Endothelial cell (in vitro differentiated cells): ENCODE measurements around the gene TAS2R8. TPM values are rescaled to one million over a fixed set of nuclear protein-coding genes. Genes with fewer than 3 reads are reported as not detected.
A peak's percentile ranks its signal among the peaks of the same experiment; 100 is the strongest.
"Not testable (repeated sequence)": the region's sequence is repeated elsewhere in the genome, so short reads cannot be mapped to it uniquely, and the experiment has no call there.

Experiments used
- DNase-seq: peaks from one replicate; pipeline ENCODE4 v3.0.0; 2021; ENCODE audit warnings: low spot score
- H3K27ac Mint-ChIP-seq: one replicate; pipeline ENCODE4 v1.8.0; 2021; ENCODE audit warnings: mixed read lengths, inconsistent platforms; ENCODE audit not compliant: unreplicated experiment
- H3K27me3 Mint-ChIP-seq: one replicate; pipeline ENCODE4 v1.8.0; 2021; ENCODE audit warnings: mild to moderate bottlenecking, moderate library complexity, mixed read lengths, inconsistent platforms; ENCODE audit not compliant: unreplicated experiment
- H3K36me3 Mint-ChIP-seq: one replicate; pipeline ENCODE4 v1.8.0; 2021; ENCODE audit warnings: mild to moderate bottlenecking, low read depth, mixed read lengths, inconsistent platforms; ENCODE audit not compliant: unreplicated experiment
- H3K4me1 Mint-ChIP-seq: one replicate; pipeline ENCODE4 v1.8.0; 2021; ENCODE audit warnings: mild to moderate bottlenecking, mixed read lengths, inconsistent platforms; ENCODE audit not compliant: unreplicated experiment
- H3K4me3 Mint-ChIP-seq: one replicate; pipeline ENCODE4 v1.8.0; 2021; ENCODE audit warnings: mild to moderate bottlenecking, mixed read lengths, inconsistent platforms; ENCODE audit not compliant: unreplicated experiment
- H3K9me3 Mint-ChIP-seq: one replicate; pipeline ENCODE4 v1.8.0; 2021; ENCODE audit warnings: mixed read lengths, inconsistent platforms; ENCODE audit not compliant: unreplicated experiment
- CTCF ChIP-seq: fragments of 200-600 bp; sonication (generic); IDR thresholded peaks from one replicate; pipeline ENCODE4 v1.5.0; 2021; ENCODE audit warnings: antibody characterized with exemption; ENCODE audit not compliant: unreplicated experiment
- total RNA-seq: library from RNA; stranded (reverse); fragmentation: NEBNext Ultra II Directional; extraction: Animal tissue kit (Norgen Biotek cat#: 25700); gene quantifications from one replicate; pipeline ENCODE4 v1.2.1, GENCODE V29; 2021; ENCODE audit not compliant: unreplicated experiment

Gene TAS2R8
- total RNA-seq, 1 donor from 2014 or later = 0.44 TPM

DNA sequence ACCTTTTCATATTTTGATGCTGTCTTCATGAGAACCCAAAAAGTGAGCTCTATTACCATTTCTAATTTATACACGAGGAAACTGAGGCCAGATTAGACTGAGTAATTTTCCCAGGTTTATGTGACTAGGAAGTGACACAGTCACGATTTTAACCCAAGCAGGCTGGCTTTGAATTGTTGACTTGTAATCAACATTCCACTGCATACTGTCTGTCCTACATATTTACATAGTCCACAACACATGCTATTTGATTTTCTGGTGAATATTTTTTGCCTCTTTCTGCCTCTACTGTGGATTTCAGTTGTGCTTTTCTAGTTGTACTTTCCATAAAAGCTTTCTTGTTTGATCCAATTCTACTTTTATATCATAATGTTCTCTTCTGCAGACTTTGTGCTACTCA, 12.9 kb downstream of the TAS2R8 start:
- no peaks in the 10 kb centered on the region for H3K9me3 Mint-ChIP-seq
- H3K27me3 Mint-ChIP-seq = no peaks in the 10 kb centered on the region
- H3K4me3 Mint-ChIP-seq = no peak overlapping the region

GRCh38 chr12:10791769-10792168, 15.3 kb downstream of the TAS2R8 start:
- H3K9me3 Mint-ChIP-seq, H3K27ac Mint-ChIP-seq, H3K27me3 Mint-ChIP-seq, H3K4me1 Mint-ChIP-seq, DNase-seq, H3K4me3 Mint-ChIP-seq, H3K36me3 Mint-ChIP-seq: not testable (repeated sequence)

More for the DNA sequence above, 12.9 kb downstream of the TAS2R8 start:
- H3K36me3 Mint-ChIP-seq = no peaks in the 10 kb centered on the region
- H3K4me1 Mint-ChIP-seq = no peaks in the 10 kb centered on the region
- DNase-seq = no peak
- no peak for TF ChIP-seq CTCF
- H3K27ac Mint-ChIP-seq = no peak overlapping the region

GRCh38 chr12:10783252-10783651, 23.8 kb downstream of the TAS2R8 start:
- no peak overlapping the region for H3K4me3 Mint-ChIP-seq
- DNase-seq = no peak
- no peaks in the 10 kb centered on the region for H3K36me3 Mint-ChIP-seq

DNA sequence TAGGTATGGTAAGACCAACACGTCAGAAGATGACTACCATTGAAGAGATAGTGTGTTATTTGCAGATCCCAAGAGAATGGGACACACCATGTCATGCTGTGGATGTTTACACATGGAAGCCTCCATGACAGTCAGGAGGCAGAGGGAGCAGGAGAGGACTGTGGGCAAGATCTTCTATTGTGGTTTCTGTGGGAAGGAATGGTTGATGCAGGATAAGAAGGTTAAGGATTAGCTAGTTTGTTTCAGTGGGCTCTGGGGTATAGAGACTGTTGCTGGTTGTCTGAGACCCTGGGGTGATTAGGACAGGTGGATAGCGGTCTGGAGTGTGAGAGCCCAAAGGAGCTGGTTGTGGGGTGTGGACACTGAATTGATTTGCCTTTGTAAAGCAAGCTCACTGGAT, 28.0 kb downstream of the TAS2R8 start:
- Mint-ChIP-seq H3K4me1 (peaks cover 4% of the 10 kb centered on the region), H3K36me3 (no peaks in the 10 kb centered on the region), H3K27ac (no peak overlapping the region), H3K9me3 (no peaks in the 10 kb centered on the region), H3K4me3 (no peak overlapping the region), H3K27me3 (no peaks in the 10 kb centered on the region)
- DNase-seq = no peak
- no peak for TF ChIP-seq CTCF

More at GRCh38 chr12:10783252-10783651, 23.8 kb downstream of the TAS2R8 start:
- H3K9me3 Mint-ChIP-seq = no peaks in the 10 kb centered on the region
- H3K27me3 Mint-ChIP-seq = no peaks in the 10 kb centered on the region
- H3K27ac Mint-ChIP-seq = no peak overlapping the region
- no peak for TF ChIP-seq CTCF
- no peaks in the 10 kb centered on the region for H3K4me1 Mint-ChIP-seq

DNA sequence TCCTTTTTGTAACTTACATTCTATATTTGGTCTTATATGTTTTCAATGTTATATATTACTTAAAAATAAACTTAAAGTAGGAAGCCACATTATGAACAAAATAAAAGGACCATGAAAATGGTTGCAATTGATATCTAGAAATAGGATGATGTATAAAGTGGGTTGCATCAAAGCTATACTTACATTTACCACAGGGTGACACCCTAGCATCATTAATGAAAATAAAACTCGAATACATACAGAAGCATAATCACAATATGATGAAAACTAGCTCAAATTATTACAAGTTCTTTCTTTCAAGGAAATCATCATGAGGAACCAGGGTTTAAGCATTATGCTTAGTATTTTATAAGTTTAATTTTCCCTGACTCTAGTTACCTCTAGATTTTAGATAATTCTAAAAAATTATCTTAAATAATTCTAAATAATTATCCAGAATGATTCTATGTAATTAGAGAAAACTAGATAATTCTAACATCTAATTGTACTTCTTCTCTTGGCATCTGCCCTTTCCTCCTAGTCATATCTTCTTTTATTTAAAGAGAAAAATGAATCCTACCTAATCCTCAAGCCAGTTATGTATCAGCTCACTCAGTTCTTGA, 35.9 kb downstream of the TAS2R8 start:
- no peaks in the 10 kb centered on the region for H3K9me3 Mint-ChIP-seq
- DNase-seq = no peak
- H3K4me3 Mint-ChIP-seq = no peak overlapping the region
- H3K36me3 Mint-ChIP-seq = no peaks in the 10 kb centered on the region
- no peak overlapping the region for H3K27ac Mint-ChIP-seq
- no peaks in the 10 kb centered on the region for H3K27me3 Mint-ChIP-seq
- H3K4me1 Mint-ChIP-seq = no peaks in the 10 kb centered on the region
- TF ChIP-seq CTCF = peak; percentile 67
